DMS53 treated with DMSO at 0.1 percent for 48 hours (cell line): ENCODE results near the gene IKZF1.
A peak's percentile ranks its signal among the peaks of the same experiment; 100 is the strongest.

ENCODE experiments used
- DNase-seq: peaks from one replicate; lab custom pipeline; 2025; ENCODE audit not compliant: unreplicated experiment; lab: John Stamatoyannopoulos, UW

The IKZF1 gene

GRCh38 chr7:50307368-50308032, 3.0 kb downstream of the IKZF1 start:
- no peak for DNase-seq

GRCh38 chr7:50308203-50308531, 3.7 kb downstream of the IKZF1 start:
- no peak for DNase-seq

- no peak for DNase-seq
Observed at GRCh38 chr7:50308532-50309385, 4.2 kb downstream of the IKZF1 start.

- DNase-seq: no peak
Observed at GRCh38 chr7:50309721-50310120, 5.2 kb downstream of the IKZF1 start.

- DNase-seq: no peak
Observed at GRCh38 chr7:50310361-50310760, 5.8 kb downstream of the IKZF1 start.

GRCh38 chr7:50310956-50311355, 6.4 kb downstream of the IKZF1 start:
- no peak for DNase-seq

- no peak for DNase-seq
Observed at GRCh38 chr7:50312250-50313162, 8.0 kb downstream of the IKZF1 start.

GRCh38 chr7:50314836-50315592, 10.5 kb downstream of the IKZF1 start:
- no peak for DNase-seq

- DNase-seq: no peak
Observed at GRCh38 chr7:50315739-50316671, 11.5 kb downstream of the IKZF1 start.

GRCh38 chr7:50317221-50317678, 12.7 kb downstream of the IKZF1 start:
- no peak for DNase-seq

GRCh38 chr7:50317697-50318669, 13.5 kb downstream of the IKZF1 start:
- no peak for DNase-seq

GRCh38 chr7:50321487-50322067, 17.1 kb downstream of the IKZF1 start:
- no peak for DNase-seq

GRCh38 chr7:50324113-50324512, 19.6 kb downstream of the IKZF1 start:
- DNase-seq: no peak

- no peak for DNase-seq
Observed at GRCh38 chr7:50327443-50327842, 22.9 kb downstream of the IKZF1 start.

GRCh38 chr7:50329775-50330174, 25.3 kb downstream of the IKZF1 start:
- DNase-seq: no peak

- no peak for DNase-seq
Observed at GRCh38 chr7:50330254-50330653, 25.7 kb downstream of the IKZF1 start.

GRCh38 chr7:50330696-50331095, 26.2 kb downstream of the IKZF1 start:
- no peak for DNase-seq

GRCh38 chr7:50331564-50332208, 27.2 kb downstream of the IKZF1 start:
- DNase-seq: peak; percentile 22
